Activated naive CD8-positive, alpha-beta T cell treated with anti-CD3 and anti-CD28 coated beads, Interleukin-2, amount 10 ng/mL, durations not matched to agents 7 days and 5 days (primary cell): ENCODE measurements around the gene DSCAM. TPM values are rescaled to one million over a fixed set of nuclear protein-coding genes. Genes with fewer than 3 reads are reported as not detected.

Source experiments
- ATAC-seq: fragments of 150-1000 bp; cut with Tn5 transposase; one replicate; pipeline ENCODE4 v1.10.0; 2021; ENCODE audit warnings: low read depth, moderate library complexity
- POLR2A ChIA-PET: fragments of 350-600 bp; sonication (Branson Sonifier 250); formaldehyde crosslinking; loops from one replicate; lab custom pipeline; 2021; ENCODE audit warnings: antibody characterized with exemption; lab: Charles Lee
- DNase-seq: peaks from one replicate; pipeline ENCODE4 v3.0.0; 2021
- H3K27ac Mint-ChIP-seq: one replicate; pipeline ENCODE4 v1.8.0; 2022; ENCODE audit warnings: mild to moderate bottlenecking, mixed read lengths
- H3K27me3 Mint-ChIP-seq: one replicate; pipeline ENCODE4 v1.8.0; 2022; ENCODE audit warnings: mild to moderate bottlenecking, moderate library complexity, mixed read lengths
- H3K36me3 Mint-ChIP-seq: one replicate; pipeline ENCODE4 v1.8.0; 2021; ENCODE audit warnings: mild to moderate bottlenecking, mixed read lengths
- H3K4me1 Mint-ChIP-seq: one replicate; pipeline ENCODE4 v1.8.0; 2021; ENCODE audit warnings: mixed read lengths
- H3K4me3 Mint-ChIP-seq: one replicate; pipeline ENCODE4 v1.8.0; 2022; ENCODE audit warnings: mild to moderate bottlenecking, moderate library complexity, mixed read lengths
- H3K9me3 Mint-ChIP-seq: one replicate; pipeline ENCODE4 v1.8.0; 2021; ENCODE audit warnings: mixed read lengths
- total RNA-seq, 2 experiments: library from RNA; stranded (reverse); gene quantifications; one replicate each; pipeline ENCODE4 v1.2.3, GENCODE V29; 2021

Gene DSCAM
- total RNA-seq, 2 experiments from 2014 or later = not detected

- POLR2A ChIA-PET = no interaction called here
- no peak for ATAC-seq
- peaks cover 14% of the 10 kb centered on the region for H3K9me3 Mint-ChIP-seq
Observed at GRCh38 chr21:40016234-40016633, 830.7 kb downstream of the DSCAM start.

GRCh38 chr21:40015818-40016217 is 831.1 kb downstream of the DSCAM start:
- Mint-ChIP-seq H3K36me3 (no peaks in the 10 kb centered on the region), H3K27ac (no peak overlapping the region), H3K4me1 (no peaks in the 10 kb centered on the region), H3K4me3 (no peak overlapping the region), H3K9me3 (peaks cover 14% of the 10 kb centered on the region), H3K27me3 (no peaks in the 10 kb centered on the region)
- ATAC-seq (no peak), DNase-seq (no peak)
- POLR2A ChIA-PET = no interaction called here

More at GRCh38 chr21:40016234-40016633, 830.7 kb downstream of the DSCAM start:
- H3K4me1 Mint-ChIP-seq = no peaks in the 10 kb centered on the region
- H3K27me3 Mint-ChIP-seq = no peaks in the 10 kb centered on the region
- no peak overlapping the region for H3K4me3 Mint-ChIP-seq
- H3K27ac Mint-ChIP-seq = no peak overlapping the region
- H3K36me3 Mint-ChIP-seq = no peaks in the 10 kb centered on the region
- no peak for DNase-seq

DNA sequence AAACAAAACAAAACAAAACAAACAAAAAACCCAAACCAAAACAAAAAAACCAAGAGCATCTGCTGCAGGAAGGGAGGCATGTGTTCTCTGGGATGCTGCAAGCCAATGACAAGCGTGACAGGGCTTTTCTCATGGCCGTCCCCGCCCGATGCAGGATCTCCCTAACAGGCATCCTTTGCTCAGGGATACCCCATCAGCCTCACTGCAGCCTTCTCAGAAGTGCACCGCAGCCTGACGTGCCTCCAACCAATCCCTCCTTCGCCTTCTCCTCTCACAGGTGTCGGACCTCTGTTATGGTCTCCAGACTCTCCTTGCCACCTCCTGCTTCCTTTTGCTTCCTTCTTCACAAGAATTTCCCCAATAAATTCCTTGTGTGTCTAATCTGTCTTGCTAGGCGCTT is 832.6 kb downstream of the DSCAM start:
- H3K27ac Mint-ChIP-seq = no peak overlapping the region
- no peak for ATAC-seq
- H3K4me3 Mint-ChIP-seq = no peak overlapping the region
- POLR2A ChIA-PET = no interaction called here
- H3K4me1 Mint-ChIP-seq = no peaks in the 10 kb centered on the region
- no peak for DNase-seq
- no peaks in the 10 kb centered on the region for H3K36me3 Mint-ChIP-seq
- peaks cover 9% of the 10 kb centered on the region for H3K9me3 Mint-ChIP-seq
- H3K27me3 Mint-ChIP-seq = no peaks in the 10 kb centered on the region

DNA sequence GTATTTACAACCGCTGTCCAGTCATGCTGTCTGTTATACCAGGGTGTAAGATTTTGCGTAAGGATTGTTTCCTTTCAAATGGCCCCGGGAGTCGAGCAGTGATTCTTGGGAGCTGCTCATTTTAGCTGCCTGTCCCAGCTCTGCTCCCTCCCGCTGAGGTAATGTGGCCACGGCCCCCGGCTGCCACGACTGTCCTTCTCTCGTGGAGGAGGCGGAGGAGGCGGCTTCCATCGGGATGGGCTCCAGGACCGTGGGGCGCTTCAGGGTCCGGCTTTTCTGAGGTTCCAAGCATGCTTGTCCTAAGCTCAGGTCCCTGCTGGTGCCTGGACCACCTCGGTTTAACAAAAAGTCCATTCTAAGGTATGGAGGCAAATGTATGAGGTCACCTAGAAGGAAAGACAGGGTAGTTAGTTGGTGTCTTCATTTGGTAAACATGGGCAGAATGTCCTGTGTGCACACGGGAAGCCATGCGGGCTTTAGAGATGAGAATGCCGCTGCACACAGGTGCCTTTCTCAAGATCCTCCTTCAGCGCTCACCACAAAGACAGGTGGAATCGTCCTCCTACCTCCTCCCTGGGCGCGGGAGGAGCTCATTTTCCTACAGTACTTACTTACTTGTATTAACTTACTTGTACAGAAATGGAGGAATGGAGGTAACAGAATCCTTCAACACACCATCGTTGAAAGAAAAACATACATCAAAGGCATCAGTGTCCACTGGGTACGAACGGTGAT is 833.8 kb downstream of the DSCAM start:
- Mint-ChIP-seq H3K4me1 (no peaks in the 10 kb centered on the region), H3K4me3 (no peak overlapping the region), H3K36me3 (no peaks in the 10 kb centered on the region), H3K27me3 (no peaks in the 10 kb centered on the region), H3K9me3 (peaks cover 9% of the 10 kb centered on the region), H3K27ac (no peak overlapping the region)
- DNase-seq (no peak), ATAC-seq (no peak)
- POLR2A ChIA-PET = no interaction called here

- POLR2A ChIA-PET = no interaction called here
- Mint-ChIP-seq H3K9me3 (peaks cover 9% of the 10 kb centered on the region), H3K4me1 (no peaks in the 10 kb centered on the region), H3K36me3 (no peaks in the 10 kb centered on the region), H3K27ac (no peak overlapping the region), H3K4me3 (no peak overlapping the region), H3K27me3 (no peaks in the 10 kb centered on the region)
- DNase-seq (no peak), ATAC-seq (no peak)
Observed at GRCh38 chr21:40011371-40011770, 835.6 kb downstream of the DSCAM start.

- no peak overlapping the region for H3K4me3 Mint-ChIP-seq
- ATAC-seq (no peak), DNase-seq (no peak)
- no peaks in the 10 kb centered on the region for H3K27me3 Mint-ChIP-seq
- POLR2A ChIA-PET = no interaction called here
- H3K27ac Mint-ChIP-seq = no peak overlapping the region
- no peaks in the 10 kb centered on the region for H3K4me1 Mint-ChIP-seq
- H3K9me3 Mint-ChIP-seq = peaks cover 3% of the 10 kb centered on the region
- H3K36me3 Mint-ChIP-seq = no peaks in the 10 kb centered on the region
Observed at GRCh38 chr21:40002978-40003377, 844.0 kb downstream of the DSCAM start.

GRCh38 chr21:39984286-39984991 is 862.5 kb downstream of the DSCAM start:
- H3K36me3 Mint-ChIP-seq = no peaks in the 10 kb centered on the region
- H3K27ac Mint-ChIP-seq = no peak overlapping the region
- H3K27me3 Mint-ChIP-seq = no peaks in the 10 kb centered on the region
- H3K9me3 Mint-ChIP-seq = peaks cover 2% of the 10 kb centered on the region
- DNase-seq = no peak
- H3K4me3 Mint-ChIP-seq = no peak overlapping the region
- no peak for ATAC-seq
- no peaks in the 10 kb centered on the region for H3K4me1 Mint-ChIP-seq
- POLR2A ChIA-PET = no interaction called here

DNA sequence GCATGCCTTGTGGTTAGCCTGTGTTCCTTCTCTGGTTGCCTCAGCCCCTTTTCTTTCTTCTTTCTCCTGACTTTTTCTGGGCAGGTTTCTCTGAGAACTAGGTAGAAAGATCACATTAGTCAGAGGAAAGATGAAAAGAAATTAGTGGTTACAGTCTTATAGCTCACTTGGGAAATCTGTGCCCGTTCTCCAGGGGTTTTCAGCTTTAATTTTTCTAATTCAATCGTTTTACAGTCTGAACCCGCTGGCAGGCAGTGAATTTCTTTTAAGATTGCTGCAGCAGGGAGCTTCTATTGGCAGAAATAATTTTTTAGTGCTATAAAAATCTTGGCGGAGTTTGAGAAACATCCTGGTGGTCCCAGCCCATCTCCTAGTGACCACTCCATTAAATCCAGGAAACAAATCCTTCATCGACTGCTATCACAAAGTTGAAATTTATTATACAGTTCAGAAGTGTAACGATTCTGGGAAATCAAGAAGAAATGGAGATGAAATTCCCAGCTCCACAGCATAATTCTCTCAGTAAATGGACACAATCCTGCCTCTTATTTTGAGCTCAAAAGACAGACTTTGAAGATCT is 866.6 kb downstream of the DSCAM start:
- H3K9me3 Mint-ChIP-seq = peaks cover 2% of the 10 kb centered on the region
- POLR2A ChIA-PET = no interaction called here
- no peaks in the 10 kb centered on the region for H3K27me3 Mint-ChIP-seq
- H3K4me1 Mint-ChIP-seq = no peaks in the 10 kb centered on the region
- no peak for ATAC-seq
- DNase-seq = no peak
- no peaks in the 10 kb centered on the region for H3K36me3 Mint-ChIP-seq
- no peak overlapping the region for H3K4me3 Mint-ChIP-seq
- H3K27ac Mint-ChIP-seq = no peak overlapping the region

GRCh38 chr21:39979321-39979720 is 867.6 kb downstream of the DSCAM start:
- POLR2A ChIA-PET = no interaction called here
- Mint-ChIP-seq H3K4me1 (no peaks in the 10 kb centered on the region), H3K4me3 (no peak overlapping the region), H3K36me3 (no peaks in the 10 kb centered on the region), H3K27ac (no peak overlapping the region), H3K9me3 (peaks cover 2% of the 10 kb centered on the region), H3K27me3 (no peaks in the 10 kb centered on the region)
- no peak for ATAC-seq
- DNase-seq = no peak

DNA sequence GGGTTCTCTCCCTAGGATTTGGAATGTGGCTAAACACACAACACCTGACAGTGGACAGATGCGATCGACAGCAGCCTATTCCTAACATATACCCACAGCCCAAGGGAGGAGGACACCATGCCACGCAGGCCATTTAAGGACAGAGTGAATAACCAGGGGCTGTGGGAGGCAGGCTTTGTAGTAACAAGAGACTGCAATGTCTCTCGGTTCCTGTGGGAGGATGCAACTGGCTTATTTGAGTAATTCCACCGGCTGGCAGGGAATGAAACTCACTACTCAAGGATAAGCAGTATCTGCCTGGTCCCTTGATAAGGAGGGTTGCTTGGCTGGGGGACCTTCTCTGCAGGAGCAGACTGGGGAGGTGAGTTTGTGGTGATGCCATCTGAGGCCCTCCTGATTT is 870.2 kb downstream of the DSCAM start:
- Mint-ChIP-seq H3K4me3 (no peak overlapping the region), H3K27me3 (no peaks in the 10 kb centered on the region), H3K4me1 (no peaks in the 10 kb centered on the region), H3K36me3 (no peaks in the 10 kb centered on the region), H3K27ac (no peak overlapping the region), H3K9me3 (peaks cover 2% of the 10 kb centered on the region)
- DNase-seq (no peak), ATAC-seq (no peak)
- POLR2A ChIA-PET = no interaction called here

GRCh38 chr21:39972976-39973770 is 873.8 kb downstream of the DSCAM start:
- H3K4me3 Mint-ChIP-seq = no peak overlapping the region
- peaks cover under 1% of the 10 kb centered on the region for H3K9me3 Mint-ChIP-seq
- no peaks in the 10 kb centered on the region for H3K4me1 Mint-ChIP-seq
- no peak for DNase-seq
- H3K36me3 Mint-ChIP-seq = no peaks in the 10 kb centered on the region
- H3K27ac Mint-ChIP-seq = no peak overlapping the region
- no peak for ATAC-seq
- POLR2A ChIA-PET = no interaction called here
- no peaks in the 10 kb centered on the region for H3K27me3 Mint-ChIP-seq

DNA sequence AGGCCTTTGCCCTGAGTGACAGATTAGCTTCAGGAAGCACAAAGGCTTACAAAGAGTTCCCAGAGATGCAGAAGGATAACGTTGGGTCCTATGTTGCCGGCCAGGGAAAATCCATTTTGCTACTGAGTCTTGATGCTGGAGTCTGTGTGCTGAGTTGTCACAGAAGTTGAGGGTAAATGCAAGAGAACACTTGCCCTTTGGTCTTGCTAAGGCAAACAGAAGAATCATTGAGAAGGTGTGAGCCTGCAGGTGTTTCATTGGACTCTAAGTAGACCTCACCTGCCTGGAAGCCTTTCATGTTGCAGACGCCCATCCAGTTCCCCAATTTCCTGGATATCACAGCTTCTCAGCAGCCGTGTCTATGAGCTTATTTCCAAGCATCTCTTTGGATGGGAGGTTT is 874.5 kb downstream of the DSCAM start:
- Mint-ChIP-seq H3K4me1 (no peaks in the 10 kb centered on the region), H3K27ac (no peak overlapping the region), H3K36me3 (no peaks in the 10 kb centered on the region), H3K4me3 (no peak overlapping the region), H3K9me3 (peaks cover 3% of the 10 kb centered on the region), H3K27me3 (no peaks in the 10 kb centered on the region)
- POLR2A ChIA-PET = no interaction called here
- ATAC-seq (no peak), DNase-seq (no peak)

GRCh38 chr21:39971956-39972355 is 875.0 kb downstream of the DSCAM start:
- H3K9me3 Mint-ChIP-seq = peaks cover 4% of the 10 kb centered on the region

More at GRCh38 chr21:39971956-39972355, 875.0 kb downstream of the DSCAM start:
- DNase-seq = no peak
- H3K27ac Mint-ChIP-seq = no peak overlapping the region
- ATAC-seq = no peak
- no peaks in the 10 kb centered on the region for H3K36me3 Mint-ChIP-seq
- H3K27me3 Mint-ChIP-seq = no peaks in the 10 kb centered on the region
- POLR2A ChIA-PET = no interaction called here
- H3K4me3 Mint-ChIP-seq = no peak overlapping the region
- H3K4me1 Mint-ChIP-seq = no peaks in the 10 kb centered on the region
